CD4-positive, alpha-beta T cell treated with Interleukin-4 for 1 hour (primary cell): Measurements from ENCODE around the gene ZNF143.

Experiments used
- DNase-seq, 2 donors: peaks; one replicate each; pipeline ENCODE4 v3.0.0-alpha.2; 2020 to 2022

The ZNF143 gene

DNA sequence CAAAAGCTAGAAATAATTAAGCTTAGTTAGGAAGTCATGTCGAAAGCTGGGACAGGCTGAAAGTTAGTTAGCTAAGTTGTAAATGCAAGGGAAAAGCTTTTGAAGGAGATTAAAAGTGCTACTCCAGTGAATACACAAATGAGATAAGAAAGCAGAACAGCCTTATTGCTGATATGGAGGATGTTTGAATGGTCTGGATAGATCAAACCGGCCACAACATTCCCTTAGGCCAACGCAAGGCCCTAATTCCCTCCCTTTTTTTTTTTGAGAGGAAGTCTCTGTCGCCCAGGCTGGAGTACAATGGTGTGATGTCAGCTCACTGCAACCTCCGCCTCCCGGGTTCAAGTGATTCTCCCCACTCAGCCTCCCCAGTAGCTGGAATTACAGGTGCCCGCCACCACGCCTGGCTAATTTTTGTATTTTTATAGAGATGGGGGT, 89.4 kb downstream of the ZNF143 start:
- no peak for DNase-seq

DNA sequence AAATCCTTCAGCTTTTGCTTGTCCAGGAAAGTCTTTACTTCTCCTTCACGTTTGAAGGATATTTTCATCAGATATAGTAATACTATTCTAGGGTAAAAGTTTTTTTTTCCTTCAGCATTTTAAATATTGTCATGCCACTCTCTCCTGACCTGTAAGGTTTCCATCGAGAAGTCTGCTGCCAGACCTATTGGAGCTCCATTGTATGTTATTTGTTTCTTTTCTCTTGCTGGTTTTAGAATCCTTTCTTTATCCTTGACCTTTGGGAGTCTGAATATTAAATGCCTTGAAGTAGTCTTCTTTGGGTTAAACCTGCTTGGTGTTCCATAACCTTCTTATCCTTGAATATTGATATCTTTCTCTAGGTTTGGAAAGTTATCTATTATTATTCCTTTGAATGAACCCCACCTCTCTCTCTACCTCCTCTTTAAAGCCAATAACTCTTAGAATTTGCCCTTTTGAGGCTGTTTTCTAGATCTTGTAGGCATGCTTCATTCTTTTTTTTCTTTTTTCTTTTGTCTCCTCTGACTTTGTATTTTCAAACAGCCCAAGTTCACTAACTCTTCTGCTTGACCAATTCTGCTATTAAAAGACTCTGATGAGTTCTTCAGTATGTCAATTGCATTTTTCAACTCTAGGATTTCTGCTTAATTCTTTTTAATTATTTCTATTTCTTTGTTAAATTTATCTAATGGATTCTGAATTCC, 100.6 kb downstream of the ZNF143 start:
- no peak for DNase-seq

DNA sequence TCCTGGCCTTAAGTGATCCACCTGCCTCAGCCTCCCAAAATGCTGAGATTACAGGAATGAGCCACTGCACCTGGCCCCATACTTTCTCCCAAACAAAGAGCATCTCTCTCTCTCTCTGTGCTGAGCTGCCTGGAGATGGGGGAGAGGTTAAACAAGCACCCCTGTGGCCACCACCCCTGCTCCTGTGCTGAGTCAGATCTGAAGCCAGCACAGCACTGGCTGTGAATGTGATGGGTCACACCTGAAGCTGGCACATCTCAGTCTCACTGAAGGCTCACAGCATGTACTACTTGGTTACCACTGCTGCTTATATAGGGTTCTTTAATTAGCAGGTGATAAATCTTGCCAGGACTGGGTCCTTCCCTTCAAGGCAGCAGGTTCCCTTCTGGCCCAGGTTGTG, 101.9 kb downstream of the ZNF143 start:
- DNase-seq: no peak

DNA sequence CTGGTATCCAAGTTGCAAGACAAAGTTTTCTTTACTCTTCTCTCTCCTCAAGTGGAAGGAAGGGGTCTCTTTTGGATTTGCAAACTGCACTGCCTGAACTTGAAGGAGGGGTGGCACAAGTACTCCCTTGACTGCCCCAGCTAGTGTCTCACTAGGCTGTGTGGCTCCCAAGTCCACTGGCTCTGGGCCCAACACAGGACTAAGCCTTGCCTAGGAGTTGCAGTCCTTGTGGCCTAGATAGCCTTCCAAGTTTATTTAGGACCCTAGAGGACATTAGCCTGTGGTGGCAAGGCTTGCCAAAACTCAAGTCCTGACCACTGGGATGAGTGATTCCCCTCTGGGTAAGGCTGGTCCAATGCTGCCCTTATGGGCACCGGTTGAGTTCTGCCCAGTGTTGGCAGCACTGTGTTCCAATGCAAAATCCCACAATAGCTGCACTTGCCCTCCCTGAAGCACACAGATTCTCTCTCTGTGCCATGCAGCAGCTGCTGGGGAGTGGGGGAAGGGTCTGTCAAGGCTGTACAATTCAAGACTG, 102.5 kb downstream of the ZNF143 start:
- DNase-seq: no peak

DNA sequence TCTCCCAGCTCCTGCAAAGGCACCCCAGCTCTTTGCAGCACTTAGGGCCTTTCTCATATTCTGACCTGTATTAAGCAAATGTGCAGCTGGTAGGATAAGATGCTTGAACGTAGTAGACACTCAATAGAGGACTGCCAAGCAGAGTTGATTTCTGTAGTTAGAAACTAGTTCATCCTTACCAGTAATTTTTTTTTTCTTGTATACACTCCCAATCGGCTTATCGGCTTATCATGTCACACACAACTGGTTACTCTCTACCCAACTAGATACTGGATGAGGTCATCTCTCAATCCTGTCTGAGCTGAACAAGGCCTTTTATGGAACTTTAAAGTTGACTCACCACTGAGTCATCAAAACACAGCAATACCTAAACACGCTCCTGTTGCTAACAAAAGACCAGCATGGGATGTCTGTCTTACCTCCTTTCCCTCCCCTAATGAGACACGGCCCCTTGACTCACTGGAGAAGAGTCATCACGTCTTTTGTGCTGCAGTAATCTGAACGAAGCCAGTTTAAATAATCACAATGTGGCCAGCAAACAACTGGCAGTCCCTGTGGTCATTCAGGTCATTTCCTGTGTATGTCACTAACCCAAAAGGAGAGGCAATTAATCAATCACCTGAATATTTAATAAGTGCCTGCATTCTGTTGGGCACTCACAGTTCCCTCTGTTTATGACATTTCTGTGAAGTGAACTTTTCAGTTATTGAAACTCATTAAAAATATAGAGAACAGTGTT, 105.2 kb downstream of the ZNF143 start:
- peak; percentile 46 to 61 for DNase-seq

DNA sequence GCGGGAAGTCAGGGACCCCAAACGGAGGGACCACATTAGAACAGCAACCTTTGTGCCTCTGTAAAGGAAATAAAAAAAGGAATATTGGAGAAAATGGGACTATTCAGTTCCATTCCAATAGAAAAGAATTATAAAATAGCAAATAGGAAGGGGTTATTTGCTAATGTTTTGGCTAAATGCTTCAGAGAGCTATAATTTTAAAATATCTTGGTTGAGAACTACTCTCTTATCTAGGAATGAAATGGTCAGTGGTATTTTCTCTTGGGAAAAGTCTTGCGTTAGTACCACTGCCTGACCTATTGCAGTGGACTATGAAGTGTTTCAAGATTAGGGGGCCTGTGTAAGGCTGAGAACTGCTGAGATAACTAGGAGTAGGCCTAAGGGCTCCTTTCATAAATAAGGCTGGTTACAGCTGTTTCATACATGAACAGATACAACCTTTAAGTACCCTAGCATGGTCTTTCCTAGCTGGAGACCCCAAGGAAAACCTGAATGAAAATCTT, 105.8 kb downstream of the ZNF143 start:
- DNase-seq: no peak

DNA sequence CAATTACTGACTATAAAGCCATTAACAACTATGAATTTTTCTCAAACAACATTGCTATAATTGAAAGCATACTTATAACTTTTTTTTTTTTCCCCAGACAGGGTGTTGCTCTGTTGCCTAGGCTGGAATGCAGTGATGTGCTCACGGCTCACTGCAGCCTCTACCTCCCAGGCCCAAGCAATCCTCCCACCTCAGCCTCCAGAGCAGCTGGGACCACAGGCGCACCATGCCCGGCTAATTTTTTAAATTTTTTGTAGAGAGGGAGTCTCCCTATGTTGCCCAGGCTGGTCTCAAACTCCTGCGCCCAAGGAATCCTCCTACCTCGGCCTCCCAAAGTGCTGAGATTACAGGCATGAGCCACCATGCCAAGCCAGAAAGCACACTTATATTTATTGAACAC, 106.6 kb downstream of the ZNF143 start:
- DNase-seq: no peak

DNA sequence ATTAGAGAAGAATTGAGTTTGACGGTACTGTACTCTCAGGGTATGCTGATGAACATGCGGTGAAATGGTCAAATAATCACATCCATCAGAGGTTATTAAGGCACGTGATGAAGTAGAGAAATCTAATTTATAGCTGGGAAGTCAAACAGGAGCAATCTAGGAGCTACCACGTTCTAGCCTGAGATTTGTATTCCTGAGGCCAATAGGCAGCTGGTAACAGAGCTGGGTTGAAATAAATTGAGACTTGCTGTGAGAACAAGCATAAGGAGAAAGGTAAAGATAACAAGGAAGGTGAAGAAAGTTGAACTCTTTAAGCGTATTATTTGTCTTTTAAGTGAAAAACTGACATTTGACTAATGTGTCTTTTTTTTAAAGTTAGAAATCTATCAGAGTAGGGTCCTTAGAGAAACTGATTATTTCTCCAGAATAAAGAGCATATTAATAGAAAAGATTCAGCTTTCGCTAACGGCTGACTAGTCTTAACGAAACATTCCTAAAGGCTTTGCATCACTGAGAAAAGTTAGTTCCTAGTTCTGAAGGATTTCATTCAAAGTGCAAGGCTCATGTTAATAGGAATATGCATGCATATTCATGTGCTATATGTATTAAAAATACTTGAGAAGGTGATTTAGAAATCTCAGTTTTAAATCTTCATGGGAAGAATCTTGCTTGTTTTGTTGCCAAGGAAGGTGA, 107.5 kb downstream of the ZNF143 start:
- DNase-seq: no peak

DNA sequence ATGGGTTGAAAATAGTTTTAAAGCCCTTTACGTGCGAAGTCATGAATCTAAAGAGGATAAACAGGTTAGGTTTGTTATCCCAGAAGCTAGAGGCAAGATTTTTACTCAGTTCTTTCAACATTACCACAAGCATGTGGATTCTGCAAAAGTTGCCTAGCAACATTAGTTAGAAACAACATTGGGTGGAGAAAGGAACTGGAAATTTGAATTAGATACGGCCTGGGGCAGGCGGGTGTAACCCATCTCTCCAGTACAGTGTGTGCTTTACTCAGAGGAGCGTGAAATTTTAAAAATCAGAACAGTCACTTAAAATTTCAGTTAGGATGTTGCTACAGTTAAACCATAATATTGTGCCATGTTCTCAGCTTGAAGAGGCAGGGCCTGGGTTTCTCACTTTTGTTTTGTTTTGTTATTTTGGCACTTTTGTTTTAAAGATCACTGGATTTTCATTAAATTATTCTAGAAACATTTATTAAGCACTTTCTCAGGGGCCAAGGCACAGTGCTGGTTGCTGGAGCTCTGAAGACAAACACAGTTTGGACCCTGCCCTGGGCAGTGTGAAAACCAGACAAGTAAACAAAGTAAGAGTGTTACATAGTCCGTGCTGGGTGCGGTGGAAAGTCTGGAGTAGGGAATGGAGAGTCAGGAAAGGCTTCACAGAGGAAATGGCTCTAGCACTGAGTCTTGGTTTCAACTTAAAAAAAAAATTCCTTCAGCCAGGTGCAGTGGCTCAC, 108.2 kb downstream of the ZNF143 start:
- peak; percentile 52 to 63 for DNase-seq

DNA sequence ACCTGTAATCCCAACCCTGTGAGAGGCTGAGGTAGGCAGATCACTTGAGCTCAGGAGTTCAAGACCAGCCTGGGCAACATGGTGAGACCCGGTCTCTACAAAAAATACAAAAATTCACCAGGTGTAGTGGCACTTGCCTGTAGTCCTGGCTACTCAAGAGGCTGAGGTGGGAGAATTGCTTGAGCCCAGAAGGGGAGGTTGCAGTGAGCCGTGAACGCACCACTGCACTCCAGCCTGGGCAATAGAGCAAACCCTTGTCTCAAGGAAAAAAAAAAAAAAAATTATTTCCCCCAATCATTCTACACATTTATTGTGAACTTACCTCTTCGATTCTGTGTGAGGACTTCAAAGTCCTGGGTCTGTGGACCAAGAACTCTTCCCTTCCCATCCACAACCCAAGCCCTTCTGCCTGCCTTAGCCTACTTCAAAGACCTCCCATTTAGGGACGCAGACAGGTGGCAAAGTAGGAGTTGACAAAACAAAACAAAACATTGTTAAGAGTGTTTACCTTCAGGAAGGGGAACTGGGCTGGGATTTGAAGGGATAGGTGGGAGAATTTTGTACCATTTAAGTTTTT, 108.9 kb downstream of the ZNF143 start:
- no peak for DNase-seq

DNA sequence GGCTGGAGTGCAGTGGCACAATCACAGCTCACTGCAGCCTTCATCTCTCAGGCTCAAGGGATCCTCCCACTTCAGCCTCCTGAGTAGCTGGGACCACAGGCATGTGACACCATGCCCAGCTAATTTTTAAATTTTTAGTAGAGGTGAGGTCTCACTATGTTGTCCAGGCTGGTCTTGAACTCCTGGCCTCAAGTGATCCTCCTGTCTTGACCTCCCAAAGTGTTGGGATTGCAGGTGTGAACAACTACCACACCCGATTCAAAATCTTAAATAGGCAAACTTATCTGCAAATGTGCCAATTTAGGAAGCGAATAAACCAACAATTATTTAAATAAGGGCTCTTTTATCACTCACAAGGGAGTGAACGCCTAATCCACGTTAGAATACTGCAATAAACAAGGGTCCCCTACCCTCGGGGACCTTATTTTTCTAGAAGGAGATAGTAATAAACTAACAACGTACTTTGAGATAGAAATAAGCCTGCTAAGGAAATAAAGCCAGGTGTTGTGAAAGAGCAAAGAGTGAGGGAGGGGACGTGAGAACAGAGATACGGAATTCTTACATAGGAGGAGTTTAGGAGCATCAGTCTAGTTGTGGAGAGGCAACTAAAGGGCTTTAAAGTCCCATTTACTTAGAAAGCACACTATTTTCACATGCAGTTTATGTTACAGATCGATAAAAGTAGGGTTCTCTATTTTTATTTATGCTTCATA, 109.7 kb downstream of the ZNF143 start:
- no peak for DNase-seq

DNA sequence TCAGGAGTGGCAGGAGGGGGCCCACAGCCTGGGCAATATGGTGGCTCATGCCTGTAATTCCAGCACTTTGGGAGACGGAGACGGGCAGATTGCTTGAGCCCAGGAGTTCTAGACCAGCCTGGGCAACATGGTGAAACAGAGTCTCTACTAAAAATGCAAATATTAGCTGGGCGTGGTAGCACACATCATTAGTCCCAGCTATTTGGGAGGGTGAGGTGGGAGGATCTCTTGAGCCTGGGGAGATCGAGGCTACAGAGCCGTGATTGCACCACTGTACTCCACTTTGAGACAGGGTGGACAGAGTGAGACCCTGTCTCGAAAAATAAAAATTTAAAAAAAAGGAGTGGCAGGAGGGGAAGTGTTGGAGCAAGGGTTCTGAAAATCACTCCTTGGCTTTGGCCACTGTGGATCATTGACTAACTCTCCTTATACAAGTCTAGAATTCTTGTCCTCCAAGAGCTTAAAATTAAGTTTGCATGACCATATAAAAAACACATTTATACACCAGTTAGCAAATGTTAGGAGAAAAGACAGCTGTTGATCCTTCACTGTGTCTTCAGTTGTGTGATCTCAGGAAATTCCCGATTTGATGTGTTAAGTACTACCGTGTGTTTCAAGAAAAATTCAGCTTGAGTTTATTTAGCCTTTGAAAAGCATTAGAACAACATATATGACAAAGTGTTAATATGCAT, 110.4 kb downstream of the ZNF143 start:
- no peak for DNase-seq

DNA sequence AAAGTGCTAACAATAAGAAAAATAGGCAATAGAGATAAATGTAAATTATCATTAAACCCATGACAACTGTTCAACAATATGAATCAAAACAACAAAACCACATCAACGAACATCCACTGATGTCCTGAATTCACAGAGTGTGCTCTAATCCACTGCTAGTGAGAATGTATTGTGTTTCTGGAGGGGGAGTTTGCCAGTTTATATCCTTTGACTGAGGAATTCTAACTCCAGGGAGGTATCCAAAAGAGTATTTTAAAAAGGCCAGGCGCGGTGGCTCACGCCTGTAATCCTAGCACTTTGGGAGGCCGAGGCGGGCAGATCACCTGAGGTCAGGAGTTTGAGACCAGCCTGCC, 110.9 kb downstream of the ZNF143 start:
- no peak for DNase-seq

DNA sequence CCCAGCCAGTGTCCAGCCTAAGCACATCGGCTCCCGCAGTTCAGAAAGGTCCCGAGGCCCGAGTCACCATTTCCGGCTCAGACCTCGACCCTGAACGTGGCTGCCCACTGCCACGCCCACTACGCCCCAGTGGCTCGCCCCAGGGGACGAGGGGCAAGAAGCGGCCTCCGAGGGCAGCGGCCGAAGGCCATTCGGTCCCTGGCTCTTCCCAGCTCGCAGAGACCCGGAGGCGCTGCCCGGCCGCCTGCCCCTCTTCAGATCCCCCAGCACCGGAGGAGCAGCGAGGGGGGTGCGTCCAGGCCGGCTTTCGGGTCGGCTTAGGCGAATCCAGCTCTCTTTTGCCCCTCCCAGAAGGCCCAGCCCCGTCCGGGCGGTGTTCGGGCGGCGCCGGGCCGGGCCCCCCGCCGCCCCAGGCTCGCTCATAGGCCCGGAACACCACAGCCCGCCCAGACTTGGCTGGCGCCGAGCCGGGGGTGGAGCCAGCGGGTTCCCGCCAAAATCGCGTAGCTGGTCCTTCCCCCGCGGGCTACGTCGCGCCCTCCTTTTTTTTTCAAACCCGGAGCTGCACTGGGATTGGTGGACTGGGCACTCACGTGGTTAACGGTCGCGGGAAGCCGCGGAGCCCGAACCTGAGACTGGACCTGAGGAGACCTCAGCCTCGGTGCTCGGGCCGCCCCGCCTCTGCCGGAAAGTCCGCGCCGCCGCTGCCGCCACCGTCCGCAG, 112.4 kb downstream of the ZNF143 start, which contains the start of gene WEE1:
Gene WEE1, plus strand, starts transcription at position 619 of the 723 bp plus-strand sequence. CDS start 264 bp downstream, outside the sequence.
- peak; percentile 97 for DNase-seq

DNA sequence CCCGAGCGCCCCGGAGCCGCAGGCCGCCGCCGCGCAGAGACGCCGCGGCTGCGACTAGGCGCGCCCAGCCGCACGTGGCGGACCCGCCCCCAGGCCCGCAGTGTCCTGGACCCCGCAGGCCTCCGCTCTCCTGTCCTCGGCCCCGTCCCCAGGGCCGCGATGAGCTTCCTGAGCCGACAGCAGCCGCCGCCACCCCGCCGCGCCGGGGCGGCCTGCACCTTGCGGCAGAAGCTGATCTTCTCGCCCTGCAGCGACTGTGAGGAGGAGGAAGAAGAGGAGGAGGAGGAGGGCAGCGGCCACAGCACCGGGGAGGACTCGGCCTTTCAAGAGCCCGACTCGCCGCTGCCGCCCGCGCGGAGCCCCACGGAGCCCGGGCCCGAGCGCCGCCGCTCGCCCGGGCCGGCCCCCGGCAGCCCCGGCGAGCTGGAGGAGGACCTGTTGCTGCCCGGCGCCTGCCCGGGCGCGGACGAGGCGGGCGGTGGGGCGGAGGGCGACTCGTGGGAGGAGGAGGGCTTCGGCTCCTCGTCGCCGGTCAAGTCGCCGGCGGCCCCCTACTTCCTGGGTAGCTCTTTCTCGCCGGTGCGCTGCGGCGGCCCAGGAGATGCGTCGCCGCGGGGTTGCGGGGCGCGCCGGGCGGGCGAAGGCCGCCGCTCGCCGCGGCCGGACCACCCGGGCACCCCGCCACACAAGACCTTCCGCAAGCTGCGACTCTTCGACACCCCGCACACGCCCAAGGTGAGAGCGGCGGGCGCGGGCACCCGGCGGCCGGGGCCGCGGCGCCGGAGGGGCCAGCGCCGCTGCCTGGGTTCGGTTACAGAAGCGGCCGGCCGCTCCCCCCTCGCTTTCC, 113.2 kb downstream of the ZNF143 start:
- DNase-seq: peak in 1 of 2 donors; percentile 4

DNA sequence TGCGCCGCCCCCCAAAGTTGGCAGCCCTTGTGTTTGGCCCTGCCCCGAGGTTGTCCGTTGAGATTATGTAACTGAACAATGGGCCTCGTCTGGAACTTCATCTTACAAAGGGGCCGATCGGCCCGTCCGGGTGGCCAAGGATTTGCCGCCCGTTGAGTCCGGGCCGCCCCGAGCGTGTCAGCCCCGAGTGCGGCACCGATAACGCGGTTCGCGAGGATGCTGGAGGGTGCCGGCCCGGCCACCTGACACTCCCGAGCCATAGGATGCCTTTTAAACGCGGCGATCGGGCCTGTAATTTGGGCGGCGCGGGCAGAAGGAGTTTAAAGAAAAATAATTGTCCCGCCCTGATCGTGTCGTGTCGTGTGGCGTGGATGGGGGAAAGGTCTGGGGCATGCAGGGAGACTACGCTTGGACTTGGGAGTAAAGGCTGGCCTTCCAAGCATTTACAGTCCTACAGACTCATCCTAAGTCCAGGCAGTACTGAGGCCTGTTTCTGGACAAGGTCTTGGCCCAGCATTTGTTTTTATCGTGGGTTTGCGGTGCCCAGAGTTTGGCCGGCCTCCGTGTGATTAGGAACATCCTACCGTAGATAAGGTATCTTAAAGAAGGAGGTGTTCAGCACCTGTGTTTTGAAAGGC, 113.9 kb downstream of the ZNF143 start:
- peak in 1 of 2 donors; percentile 28 for DNase-seq

DNA sequence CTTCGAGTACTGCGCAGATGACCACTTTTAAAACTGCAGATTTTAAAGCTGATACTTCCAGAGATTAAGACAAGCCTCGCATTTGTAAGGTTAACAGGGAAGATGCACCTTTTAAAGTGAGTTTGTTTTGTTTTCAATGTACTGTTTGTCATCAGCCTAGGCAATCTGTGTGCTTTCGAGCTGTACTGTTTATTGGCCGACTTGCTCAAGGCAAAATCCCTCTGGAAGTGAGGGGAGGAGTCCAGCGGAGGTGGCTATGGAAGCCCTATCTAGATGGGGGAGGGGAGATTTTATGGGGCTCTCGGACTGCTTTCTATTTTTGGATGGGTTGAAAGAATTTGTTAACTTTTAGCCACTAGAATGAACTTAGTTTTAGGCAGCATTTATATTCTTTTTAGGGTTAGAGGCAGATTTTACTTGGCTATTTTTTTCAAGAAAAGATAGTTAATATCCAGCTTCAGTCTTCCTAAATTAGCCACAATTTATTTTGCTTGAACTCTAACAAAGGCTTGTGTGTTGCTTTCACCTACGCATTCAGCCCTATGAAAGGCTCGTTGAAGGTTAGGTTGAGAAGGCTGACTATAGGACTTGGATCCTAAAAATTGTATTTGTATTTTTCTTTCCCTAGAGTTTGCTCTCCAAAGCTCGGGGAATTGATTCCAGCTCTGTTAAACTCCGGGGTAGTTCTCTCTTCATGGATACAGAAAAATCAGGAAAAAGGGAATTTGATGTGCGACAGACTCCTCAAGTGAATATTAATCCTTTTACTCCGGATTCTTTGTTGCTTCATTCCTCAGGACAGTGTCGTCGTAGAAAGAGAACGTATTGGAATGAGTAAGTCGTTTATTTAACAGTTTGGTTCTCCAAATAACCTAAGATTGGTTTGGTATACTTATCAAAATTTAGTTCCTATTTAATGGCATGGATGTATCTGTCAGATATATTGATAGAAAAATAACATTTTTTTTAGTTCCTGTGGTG, 114.7 kb downstream of the ZNF143 start:
- peak in 1 of 2 donors; percentile 28 for DNase-seq
